Small intestine (tissue), 7 donors: ENCODE results near the gene BTNL9. TPM values are rescaled to one million over a fixed set of nuclear protein-coding genes. Genes with fewer than 3 reads are reported as not detected.

Experiments
- DNase-seq, 2 donors: peaks; one replicate each; pipeline versions ENCODE4 v3.0.0 to v3.0.0-alpha.2; 2013
- FAIRE-seq: peaks from 2 replicates; lab custom pipeline; 2012; peaks lifted over from hg19 to GRCh38; lab: Jason Lieb, UNC
- H3K27ac ChIP-seq, 3 donors: one replicate each; pipeline ENCODE4 v1.5.1; 2013; ENCODE audit warnings: low read length in 2 of 3, mild to moderate bottlenecking in 2 of 3, control low read depth in 1 of 3, inconsistent platforms in 1 of 3, low read depth in 1 of 3, moderate library complexity in 1 of 3
- H3K27me3 ChIP-seq, 3 donors: one replicate each; pipeline ENCODE4 v1.6.1; 2013; ENCODE audit warnings: low read length in 3 of 3, inconsistent platforms in 1 of 3; ENCODE audit not compliant: control insufficient read depth in 3 of 3, insufficient read depth in 3 of 3
- H3K36me3 ChIP-seq, 3 donors: one replicate each; pipeline ENCODE4 v1.6.1; 2013; ENCODE audit warnings: low read length in 3 of 3, inconsistent platforms in 1 of 3, low read depth in 1 of 3, mild to moderate bottlenecking in 1 of 3, moderate library complexity in 1 of 3; ENCODE audit not compliant: control insufficient read depth in 3 of 3, insufficient read depth in 2 of 3
- H3K4me1 ChIP-seq, 3 donors: one replicate each; pipeline ENCODE4 v1.6.1; 2013; ENCODE audit warnings: low read length in 2 of 3, inconsistent platforms in 1 of 3, low read depth in 1 of 3, mild to moderate bottlenecking in 1 of 3, moderate library complexity in 1 of 3; ENCODE audit not compliant: control insufficient read depth in 3 of 3, insufficient read depth in 2 of 3
- H3K4me3 ChIP-seq, 3 donors: one replicate each; pipeline ENCODE4 v1.5.1; 2013; ENCODE audit warnings: low read length in 3 of 3, control low read depth in 1 of 3, inconsistent platforms in 1 of 3, low read depth in 1 of 3, mild to moderate bottlenecking in 1 of 3, moderate library complexity in 1 of 3
- H3K9me3 ChIP-seq, 2 donors: one replicate each; pipeline ENCODE4 v1.6.1; 2013; ENCODE audit warnings: low read depth in 1 of 2, low read length in 1 of 2; ENCODE audit not compliant: control insufficient read depth in 2 of 2, insufficient read depth in 1 of 2
- WGBS, 3 donors: extraction: QIAGEN DNeasy Blood & Tissue Kit; methylation state at CpG; one replicate each; pipeline ENCODE4 v1.1.7; 2013; 5-methylcytosine and 5-hydroxymethylcytosine counted together
- polyA plus RNA-seq, 4 donors: library from polyadenylated mRNA; stranded (reverse) in 3 of 4; unstranded in 1 of 4; fragments of 200-250 nt in 3 of 4; fragments of 120-200 nt in 1 of 4; gene quantifications; one replicate each; pipeline versions ENCODE4 v1.2.1 to v1.2.3, GENCODE V29; 2013
- donor health status: healthy with polysubstance abuse.
- donor health status: control.
- donor health status: control.
- donor health status: Bipolar disorder and iron deficiency.
- donor health status: healthy.

BTNL9 gene
- polyA plus RNA-seq, 4 donors, result 0.27 to 6.5 (median 2.7) TPM

DNA sequence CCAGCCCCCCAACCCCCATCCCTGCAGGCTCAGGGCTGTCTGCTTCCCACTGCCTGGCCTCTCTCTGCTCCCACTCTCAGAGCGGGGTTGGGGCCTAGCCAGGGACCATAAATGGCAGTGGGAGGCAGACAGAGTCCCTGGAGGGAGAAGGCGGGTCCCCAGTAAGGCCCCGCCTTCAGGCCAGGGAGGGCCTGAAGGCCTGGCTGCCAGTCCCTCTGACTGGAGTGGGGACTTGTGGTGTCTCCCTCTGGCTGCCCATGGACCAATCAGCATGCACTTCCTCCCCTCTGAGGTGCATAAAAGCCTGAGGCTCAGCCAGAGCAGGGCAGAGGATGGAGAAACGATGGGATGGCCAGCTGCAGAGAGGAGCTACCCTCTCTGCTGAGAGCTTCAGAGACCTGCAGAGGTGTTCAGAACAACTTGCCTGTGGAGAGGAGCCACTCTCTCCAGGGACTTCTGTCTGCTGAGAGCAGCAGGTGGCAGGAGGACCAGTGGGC, 2.7 kb upstream of the BTNL9 start:
- Histone ChIP-seq H3K4me1 (no peaks in the 10 kb centered on the region), H3K36me3 (no peaks in the 10 kb centered on the region), H3K27ac (no peak overlapping the region), H3K27me3 (peaks cover 0 to 6% (median 2%) of the 10 kb centered on the region in 3 donors), H3K9me3 (no peaks in the 10 kb centered on the region), H3K4me3 (no peak overlapping the region)
- WGBS, 3 donors, result 68 to 79% (median 75%) methylated on average over 4 of the region's 4 CpGs
- DNase-seq (no peak), FAIRE-seq (no peak)

GRCh38 chr5:181039471-181039870, 595 bp upstream of the BTNL9 start:
- FAIRE-seq (no peak), DNase-seq (no peak)
- no peak overlapping the region for H3K4me3 ChIP-seq

DNA sequence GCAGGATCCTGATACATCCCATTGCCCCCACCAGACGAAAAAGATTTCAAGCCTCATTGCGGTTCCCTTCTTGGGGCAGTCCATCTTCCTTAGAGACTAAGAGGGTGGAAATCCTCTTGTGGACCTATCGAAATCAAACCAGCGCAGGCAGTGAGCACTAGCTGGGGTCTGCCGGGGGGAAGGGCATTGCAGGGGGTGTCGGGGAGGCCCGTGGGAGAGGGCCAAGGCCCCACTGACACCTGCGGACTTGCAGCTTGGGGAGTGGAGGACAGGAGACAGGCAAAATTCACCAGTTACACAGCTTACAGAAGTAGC, 522 bp downstream of the BTNL9 start:
- Histone ChIP-seq H3K27me3 (peaks cover 0 to 12% (median 6%) of the 10 kb centered on the region in 3 donors), H3K4me1 (no peaks in the 10 kb centered on the region), H3K4me3 (no peak overlapping the region), H3K9me3 (no peaks in the 10 kb centered on the region), H3K27ac (no peak overlapping the region), H3K36me3 (no peaks in the 10 kb centered on the region)
- WGBS, 3 donors, result 82 to 91% (median 84%) methylated on average over 8 of the region's 8 CpGs
- DNase-seq (no peak), FAIRE-seq (no peak)

More at GRCh38 chr5:181039471-181039870, 595 bp upstream of the BTNL9 start:
- H3K27me3 ChIP-seq, result peaks cover 0 to 12% (median 2%) of the 10 kb centered on the region in 3 donors
- 58 to 76% (median 73%) methylated on average over 8 of the region's 8 CpGs for WGBS, 3 donors
- no peak overlapping the region for H3K27ac ChIP-seq
- H3K4me1 ChIP-seq, result no peaks in the 10 kb centered on the region
- no peaks in the 10 kb centered on the region for H3K9me3 ChIP-seq
- H3K36me3 ChIP-seq, result no peaks in the 10 kb centered on the region

GRCh38 chr5:181041043-181041442, 977 bp downstream of the BTNL9 start:
- Histone ChIP-seq H3K4me1 (no peaks in the 10 kb centered on the region), H3K27me3 (peaks cover 0 to 12% (median 6%) of the 10 kb centered on the region in 3 donors), H3K9me3 (no peaks in the 10 kb centered on the region), H3K4me3 (no peak overlapping the region), H3K27ac (no peak overlapping the region), H3K36me3 (no peaks in the 10 kb centered on the region)
- FAIRE-seq (no peak), DNase-seq (no peak)
- 55 to 70% (median 59%) methylated on average over 6 of the region's 6 CpGs for WGBS, 3 donors

DNA sequence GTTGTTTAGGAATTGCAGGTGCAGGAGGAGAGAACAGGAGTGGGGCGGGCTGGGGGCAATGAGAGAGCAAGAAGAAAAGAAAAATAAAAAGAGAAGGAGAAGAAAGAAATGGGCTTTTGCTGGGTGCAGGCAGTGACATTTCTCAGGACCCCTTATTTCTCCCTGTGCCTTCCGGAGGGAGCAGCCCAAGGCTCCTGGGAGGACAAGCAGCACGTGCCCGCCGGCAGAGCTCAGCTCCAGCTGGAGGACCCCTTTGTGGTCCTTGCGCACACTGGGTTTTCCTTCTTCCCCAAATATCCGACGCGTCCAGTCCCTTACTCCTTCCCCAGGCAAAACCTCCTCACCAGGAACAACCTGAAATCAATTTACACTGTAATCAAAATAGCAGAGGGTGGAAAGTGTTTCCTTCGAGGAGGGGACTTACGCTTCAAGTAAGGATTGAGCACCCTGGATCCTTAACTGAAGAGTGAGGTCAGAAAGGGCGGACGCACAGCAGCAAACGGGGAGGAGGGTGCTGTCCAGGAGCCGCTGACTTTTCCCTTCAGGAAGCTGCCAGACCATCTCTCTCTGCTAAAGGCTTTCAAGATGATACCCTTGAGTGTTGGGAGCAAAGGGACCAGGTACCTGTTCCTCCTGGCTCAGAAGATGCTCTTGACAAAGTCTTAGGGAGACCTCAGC, 2.1 kb downstream of the BTNL9 start:
- Histone ChIP-seq H3K4me1 (no peaks in the 10 kb centered on the region), H3K27ac (no peak overlapping the region), H3K27me3 (peaks cover 0 to 17% (median 10%) of the 10 kb centered on the region in 3 donors), H3K4me3 (no peak overlapping the region), H3K9me3 (no peaks in the 10 kb centered on the region), H3K36me3 (no peaks in the 10 kb centered on the region)
- WGBS, 3 donors, result 64 to 73% (median 70%) methylated on average over 15 of the region's 15 CpGs
- no peak for FAIRE-seq
- DNase-seq, result no peak

GRCh38 chr5:181042722-181043121, 2.7 kb downstream of the BTNL9 start:
- H3K27ac ChIP-seq, result no peak overlapping the region

DNA sequence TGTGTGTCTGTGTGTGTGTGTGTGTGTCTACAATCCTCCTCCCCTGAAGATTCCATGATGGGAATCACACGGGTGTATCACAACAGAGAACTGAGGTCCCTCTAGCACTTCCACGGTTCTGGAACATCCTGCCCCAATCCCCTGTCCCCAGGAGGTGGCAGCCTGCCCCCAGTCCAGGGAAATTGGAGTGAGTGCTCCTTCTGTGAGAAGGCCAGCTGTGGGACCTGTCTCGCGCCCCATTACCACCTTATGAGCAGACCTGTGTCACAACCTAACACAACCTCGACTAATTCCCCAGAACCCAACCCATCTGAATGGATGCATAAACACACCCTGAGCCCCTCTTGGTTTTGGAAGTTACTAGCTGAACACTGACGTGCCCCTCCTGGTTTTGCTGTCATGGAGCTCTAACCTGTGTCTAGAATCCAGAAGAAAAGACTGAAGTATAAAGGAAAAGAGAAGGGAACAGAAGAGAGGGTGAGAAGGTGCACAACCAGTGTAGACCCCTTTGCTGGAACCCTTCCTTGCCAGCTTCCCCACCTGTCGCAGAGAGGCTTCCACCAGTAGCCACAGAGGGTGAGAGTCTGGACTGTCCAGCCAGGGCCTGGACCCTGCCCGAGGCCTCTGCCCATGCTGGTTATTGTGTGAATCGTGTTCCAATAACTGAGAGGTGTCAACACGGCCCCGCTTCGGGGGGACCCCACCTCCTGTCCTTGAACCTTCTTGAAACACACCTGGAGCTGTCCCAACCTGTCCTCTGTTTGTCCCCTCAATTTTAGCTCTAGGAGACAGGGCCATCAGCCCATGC, 3.4 kb downstream of the BTNL9 start:
- Histone ChIP-seq H3K9me3 (no peaks in the 10 kb centered on the region), H3K4me3 (no peak overlapping the region), H3K4me1 (no peaks in the 10 kb centered on the region), H3K27ac (no peak overlapping the region), H3K27me3 (peaks cover 0 to 17% (median 13%) of the 10 kb centered on the region in 3 donors), H3K36me3 (no peaks in the 10 kb centered on the region)
- FAIRE-seq (no peak), DNase-seq (no peak)
- 67 to 72% (median 70%) methylated on average over 12 of the region's 12 CpGs for WGBS, 3 donors

More at GRCh38 chr5:181042722-181043121, 2.7 kb downstream of the BTNL9 start:
- H3K4me1 ChIP-seq, result no peaks in the 10 kb centered on the region
- no peak for DNase-seq
- FAIRE-seq, result no peak
- H3K27me3 ChIP-seq, result peaks cover 0 to 17% (median 10%) of the 10 kb centered on the region in 3 donors
- H3K4me3 ChIP-seq, result no peak overlapping the region
- no peaks in the 10 kb centered on the region for H3K36me3 ChIP-seq
- H3K9me3 ChIP-seq, result no peaks in the 10 kb centered on the region
- 66 to 77% (median 74%) methylated on average over 11 of the region's 11 CpGs for WGBS, 3 donors

GRCh38 chr5:181044093-181044599, 4.1 kb downstream of the BTNL9 start:
- DNase-seq, result no peak
- no peak overlapping the region for H3K4me3 ChIP-seq

More at GRCh38 chr5:181044093-181044599, 4.1 kb downstream of the BTNL9 start:
- Histone ChIP-seq H3K27ac (peak overlapping the region in 1 of 3 donors; percentile 3), H3K9me3 (no peaks in the 10 kb centered on the region), H3K4me1 (no peaks in the 10 kb centered on the region), H3K27me3 (peaks cover 0 to 17% (median 13%) of the 10 kb centered on the region in 3 donors), H3K36me3 (no peaks in the 10 kb centered on the region)
- 77 to 82% (median 81%) methylated on average over 10 of the region's 10 CpGs for WGBS, 3 donors
- no peak for FAIRE-seq
